GM21576 (cell line): ENCODE results near the gene VSIG10L2.

Experiments
- ATAC-seq: cut with Tn5 transposase; IDR thresholded peaks from one replicate; pipeline ENCODE4 v1.9.1; 2021; ENCODE audit warnings: mild to moderate bottlenecking, moderate library complexity; ENCODE audit not compliant: unreplicated experiment

VSIG10L2 gene

DNA sequence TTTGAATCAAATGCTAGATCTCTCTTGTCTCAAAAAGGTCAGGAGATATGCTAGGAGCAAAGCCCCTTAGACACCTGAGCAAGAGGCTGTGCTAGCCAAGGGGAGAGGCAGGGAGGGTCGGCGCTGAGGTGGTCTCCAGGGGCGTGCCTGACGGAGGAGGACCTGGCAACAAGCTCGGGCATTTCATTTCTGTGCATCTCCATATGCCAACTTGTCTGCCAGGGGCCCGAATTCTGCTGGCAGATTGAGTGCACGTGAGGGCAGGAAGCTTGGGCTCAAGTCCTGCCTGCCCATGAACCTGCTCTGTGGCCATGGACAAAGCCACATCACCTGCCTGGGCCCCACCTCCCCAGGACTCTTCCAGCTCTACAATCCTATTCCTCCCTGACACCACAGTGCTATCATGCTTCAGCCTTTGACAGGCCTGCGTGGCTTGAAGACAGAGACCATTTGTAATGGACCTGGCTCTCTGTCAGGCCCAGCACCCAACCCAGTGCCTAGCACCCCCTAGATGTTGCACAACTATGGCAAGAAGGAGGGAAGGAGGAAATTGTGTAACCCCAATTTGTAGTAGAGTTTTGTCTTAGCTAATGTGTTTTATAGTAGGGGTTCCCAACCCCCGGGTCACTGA, 16.3 kb upstream of the VSIG10L2 start:
- no peak for ATAC-seq

DNA sequence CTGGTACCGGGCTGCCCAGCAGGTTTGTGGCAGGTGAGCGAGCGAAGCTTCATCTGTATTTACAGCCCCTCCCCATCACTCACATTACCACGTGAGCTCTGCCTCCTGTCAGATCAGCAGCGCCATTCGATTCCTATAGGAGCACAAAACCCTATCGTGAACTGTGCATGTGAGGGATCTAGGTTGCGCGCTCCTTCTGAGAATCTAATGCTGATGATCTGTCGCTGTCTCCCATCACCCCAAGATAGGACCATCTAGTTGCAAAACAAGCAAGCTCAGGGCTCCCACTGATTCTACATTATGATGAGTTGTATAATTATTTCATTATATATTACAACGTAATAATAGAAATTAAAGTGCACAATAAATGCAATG, 15.8 kb upstream of the VSIG10L2 start:
- no peak for ATAC-seq

DNA sequence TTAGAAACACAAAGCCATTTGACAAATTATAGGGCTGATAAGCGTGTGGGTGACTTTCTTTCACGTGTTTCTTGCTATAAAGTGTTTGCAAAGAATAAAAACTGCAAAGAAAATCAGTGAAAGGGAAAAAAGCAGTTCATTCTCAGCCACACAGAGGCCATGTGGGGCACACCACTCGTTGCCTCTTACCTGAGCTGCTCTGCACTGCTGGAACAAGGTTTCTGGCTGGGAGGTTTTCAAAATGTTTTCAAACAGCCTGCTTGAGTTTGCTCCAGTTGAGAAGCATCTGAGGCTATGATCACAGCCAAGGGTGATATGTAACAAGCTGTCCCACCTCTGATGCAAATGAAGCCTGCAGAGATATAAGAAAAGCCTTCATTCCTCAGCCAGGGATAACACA, 14.7 kb upstream of the VSIG10L2 start:
- no peak for ATAC-seq

DNA sequence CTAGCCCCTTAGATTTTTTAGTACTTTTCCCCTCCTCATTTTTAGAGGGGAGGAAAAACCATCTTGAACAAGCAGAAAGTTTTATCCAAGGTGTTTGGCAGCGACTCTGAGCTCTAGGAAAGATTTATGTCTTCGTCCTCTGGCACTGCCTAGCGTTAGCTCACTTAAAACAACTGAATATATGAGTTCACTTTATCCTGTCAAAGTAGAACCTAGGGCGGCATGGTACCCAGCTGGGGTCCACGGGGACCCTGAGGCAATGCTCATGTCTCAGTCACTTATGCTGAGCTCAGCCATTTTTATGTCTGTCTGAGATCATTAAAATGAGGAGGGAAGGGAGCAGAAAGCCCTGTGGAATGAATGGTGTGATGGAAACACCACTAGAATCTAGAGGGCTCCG, 14.2 kb upstream of the VSIG10L2 start:
- no peak for ATAC-seq

DNA sequence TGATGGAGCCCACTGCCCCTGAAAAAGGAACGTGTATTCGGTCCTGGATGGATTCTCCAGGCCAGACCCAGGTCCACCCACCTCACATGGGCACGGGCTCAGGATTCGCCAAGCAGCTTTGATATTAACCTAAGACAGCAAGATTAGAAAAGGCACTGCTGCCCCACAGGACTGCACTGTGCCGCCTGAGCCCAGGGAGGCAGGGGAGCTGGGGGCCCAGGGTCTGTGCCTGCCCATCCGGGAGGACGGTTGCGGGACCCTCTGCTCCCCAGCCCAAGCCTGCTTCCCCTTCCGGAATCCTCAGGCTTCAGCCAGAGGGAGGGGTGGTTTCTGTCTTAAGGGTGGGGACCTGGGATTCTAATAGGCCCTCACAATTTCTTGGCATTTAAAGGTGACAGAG, 13.5 kb upstream of the VSIG10L2 start:
- ATAC-seq = no peak

DNA sequence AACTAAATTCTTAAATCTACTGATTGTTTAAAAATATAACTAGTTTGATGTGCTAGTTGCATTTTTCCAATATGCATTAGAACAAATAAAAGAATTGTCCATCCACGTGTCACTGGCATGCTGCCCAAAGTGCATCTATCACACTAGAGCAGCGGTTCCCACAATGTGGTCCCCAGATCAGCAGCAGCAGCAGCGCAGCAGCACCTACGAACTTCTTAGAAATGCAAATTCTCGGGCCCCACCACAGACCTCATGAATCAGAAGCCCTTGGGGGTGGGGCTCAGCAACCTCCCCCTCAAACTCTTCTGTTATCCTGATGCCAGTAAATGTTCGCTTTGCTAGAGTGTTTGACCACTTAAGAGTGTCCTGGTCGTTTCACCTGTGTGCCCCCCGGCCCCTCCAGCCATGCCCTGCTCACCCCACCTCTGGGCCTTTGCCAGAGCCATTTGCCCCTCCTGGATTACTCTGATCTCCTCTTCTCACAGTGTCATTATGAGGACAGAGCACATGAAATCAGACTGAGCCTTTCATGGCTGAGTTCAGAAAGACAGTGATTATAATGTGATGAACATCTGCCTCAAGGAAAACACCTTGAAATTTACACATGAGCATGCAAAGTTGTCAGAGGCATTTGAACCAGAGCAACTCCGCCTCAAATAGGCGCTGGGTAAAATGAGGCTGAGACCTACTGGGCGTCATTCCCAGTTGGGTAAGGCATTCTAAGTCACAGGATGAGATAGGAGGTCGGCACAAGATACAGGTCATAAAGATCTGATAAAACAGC, 12.6 kb upstream of the VSIG10L2 start:
- ATAC-seq = no peak

DNA sequence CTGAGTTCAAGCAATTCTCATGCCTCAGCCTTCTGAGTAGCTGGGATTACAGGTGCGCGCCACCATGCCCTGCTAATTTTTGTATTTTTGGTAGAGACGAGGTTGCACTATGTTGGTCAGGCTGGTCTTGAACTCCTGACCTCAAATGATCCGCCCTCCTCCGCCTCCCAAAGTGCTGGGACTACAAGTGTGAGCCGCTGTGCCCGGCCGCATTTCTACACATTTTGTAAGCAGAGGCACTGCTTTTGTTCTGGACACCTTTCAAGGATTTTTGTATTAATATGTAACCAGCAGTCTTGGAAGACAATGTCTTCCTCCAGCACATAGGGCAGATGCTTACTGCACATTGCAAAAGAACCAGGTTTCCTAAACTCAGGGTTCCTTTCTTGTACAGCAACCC, 11.4 kb upstream of the VSIG10L2 start:
- ATAC-seq = no peak

DNA sequence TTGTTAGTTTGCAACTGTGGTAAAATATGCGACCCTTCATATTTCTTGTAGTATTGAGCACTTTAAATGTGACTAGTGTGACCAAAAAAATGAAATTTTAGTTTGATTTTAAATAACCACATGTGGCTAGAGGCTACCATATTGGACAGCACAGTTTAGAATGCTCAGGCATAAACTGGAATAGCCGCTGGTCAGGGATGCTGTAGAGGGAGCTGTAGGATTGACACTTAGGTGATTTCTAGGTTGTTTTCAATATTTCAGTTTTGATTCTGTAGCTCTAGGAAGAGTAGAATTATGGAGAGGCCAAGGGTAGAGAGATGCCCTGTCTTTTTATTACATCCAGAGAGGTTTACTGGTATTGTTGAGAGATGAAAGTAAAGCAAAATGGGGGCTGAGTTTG, 10.8 kb upstream of the VSIG10L2 start:
- no peak for ATAC-seq

DNA sequence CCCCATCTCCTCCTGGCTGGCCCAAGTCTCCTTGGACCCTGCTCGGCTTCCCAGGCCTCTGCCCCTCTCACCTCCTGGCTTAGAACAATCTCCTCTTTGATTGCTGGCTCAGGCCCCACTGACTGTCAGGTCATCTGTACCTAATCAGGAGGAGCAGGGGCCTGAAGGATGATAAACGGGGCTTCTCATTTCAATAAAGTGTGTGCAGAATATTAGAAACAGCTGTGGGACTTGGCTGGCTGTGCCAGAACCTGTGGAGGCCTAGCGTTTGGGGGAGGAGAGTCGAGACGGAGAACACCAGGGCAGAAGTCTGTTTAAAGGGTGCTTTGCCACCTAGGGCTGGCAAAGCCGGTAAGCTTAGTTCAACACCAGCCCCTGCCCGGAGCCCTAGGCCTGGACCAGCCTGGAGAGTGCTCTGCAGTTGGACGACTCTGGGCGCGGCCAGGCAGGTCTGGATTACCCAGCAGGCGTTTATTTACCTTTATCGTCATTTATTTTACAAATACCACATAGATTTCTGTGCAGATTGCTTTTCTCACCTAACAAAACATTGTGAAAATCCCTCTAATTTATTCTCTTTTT, 10.1 kb upstream of the VSIG10L2 start:
- ATAC-seq = no peak

DNA sequence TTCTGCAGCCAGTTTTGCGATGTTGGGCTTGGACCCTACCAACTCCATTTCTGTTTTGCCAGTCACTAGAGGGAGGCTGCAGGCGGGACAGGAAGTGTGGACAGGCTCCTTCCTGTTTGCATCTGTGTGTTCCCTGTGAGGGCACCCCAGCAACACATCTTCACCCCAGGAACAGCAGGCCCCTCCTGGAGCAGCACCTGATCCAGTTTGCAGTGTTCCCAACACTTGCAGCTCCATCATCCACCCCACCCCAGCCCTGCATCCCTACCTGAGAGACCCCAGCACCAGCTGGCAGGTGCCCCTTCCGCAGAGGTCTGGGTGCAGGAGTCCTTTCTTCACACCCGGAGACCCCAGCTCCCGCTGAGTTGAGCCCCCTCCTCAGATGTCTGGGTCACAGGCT, 7.4 kb upstream of the VSIG10L2 start:
- no peak for ATAC-seq

DNA sequence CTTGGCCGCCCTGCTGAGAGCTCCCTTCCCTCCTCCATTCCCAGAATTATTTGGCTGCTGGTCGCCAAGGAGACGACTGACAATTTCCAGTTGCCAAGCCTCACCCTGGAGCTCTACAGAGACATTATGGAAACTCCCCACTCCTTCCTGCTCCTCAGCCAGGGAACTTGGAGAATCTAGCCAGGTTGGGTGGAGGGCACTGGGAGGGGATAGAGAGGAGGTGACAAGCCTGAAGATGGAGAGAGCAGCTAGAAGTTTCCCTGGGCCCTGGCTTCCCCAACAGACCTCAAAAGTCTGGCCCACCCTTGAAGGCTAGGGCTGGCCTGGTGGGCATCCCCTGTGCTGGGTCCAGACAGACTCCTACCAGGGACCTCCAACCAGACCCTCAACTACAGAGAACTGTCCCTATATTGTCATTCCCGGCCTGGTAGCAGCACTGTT, 6.7 kb upstream of the VSIG10L2 start:
- no peak for ATAC-seq

DNA sequence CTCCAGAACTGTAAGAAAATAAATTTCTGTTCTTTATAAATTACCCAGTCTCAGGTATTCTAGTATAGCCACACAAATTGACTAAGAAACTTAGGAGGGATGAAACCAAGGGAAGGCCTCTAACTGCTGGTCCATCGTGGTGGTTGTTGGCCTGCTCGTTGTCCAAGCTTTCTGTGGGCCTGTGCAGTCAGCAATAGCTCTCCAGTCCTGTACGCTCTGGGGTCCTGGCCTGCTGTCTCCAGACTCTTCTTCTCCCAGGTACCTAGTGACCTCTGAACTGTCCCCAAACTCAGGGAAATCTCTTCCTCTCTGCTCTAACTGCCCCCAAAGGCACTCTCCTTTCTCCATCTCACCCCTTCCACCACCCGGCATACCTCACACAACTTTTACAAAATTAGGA, 5.7 kb upstream of the VSIG10L2 start:
- no peak for ATAC-seq

DNA sequence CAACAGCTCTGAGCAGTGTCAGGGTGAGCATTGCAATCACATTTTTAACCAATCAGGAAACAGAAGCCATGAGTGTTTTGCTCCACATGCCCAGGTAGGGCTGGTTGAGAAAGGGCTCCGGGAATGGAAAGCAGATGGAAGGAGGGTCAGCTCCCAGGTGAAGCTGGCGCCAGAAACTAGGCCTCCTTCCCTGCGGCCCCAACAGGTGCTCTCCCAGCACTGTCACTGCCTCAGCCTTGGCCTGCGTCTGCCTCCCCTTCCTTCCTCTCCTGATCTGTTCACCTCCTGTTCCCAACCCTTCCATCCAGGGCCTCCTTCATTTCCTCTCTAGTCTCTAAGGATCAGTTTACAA, 4.6 kb upstream of the VSIG10L2 start:
- ATAC-seq = no peak

DNA sequence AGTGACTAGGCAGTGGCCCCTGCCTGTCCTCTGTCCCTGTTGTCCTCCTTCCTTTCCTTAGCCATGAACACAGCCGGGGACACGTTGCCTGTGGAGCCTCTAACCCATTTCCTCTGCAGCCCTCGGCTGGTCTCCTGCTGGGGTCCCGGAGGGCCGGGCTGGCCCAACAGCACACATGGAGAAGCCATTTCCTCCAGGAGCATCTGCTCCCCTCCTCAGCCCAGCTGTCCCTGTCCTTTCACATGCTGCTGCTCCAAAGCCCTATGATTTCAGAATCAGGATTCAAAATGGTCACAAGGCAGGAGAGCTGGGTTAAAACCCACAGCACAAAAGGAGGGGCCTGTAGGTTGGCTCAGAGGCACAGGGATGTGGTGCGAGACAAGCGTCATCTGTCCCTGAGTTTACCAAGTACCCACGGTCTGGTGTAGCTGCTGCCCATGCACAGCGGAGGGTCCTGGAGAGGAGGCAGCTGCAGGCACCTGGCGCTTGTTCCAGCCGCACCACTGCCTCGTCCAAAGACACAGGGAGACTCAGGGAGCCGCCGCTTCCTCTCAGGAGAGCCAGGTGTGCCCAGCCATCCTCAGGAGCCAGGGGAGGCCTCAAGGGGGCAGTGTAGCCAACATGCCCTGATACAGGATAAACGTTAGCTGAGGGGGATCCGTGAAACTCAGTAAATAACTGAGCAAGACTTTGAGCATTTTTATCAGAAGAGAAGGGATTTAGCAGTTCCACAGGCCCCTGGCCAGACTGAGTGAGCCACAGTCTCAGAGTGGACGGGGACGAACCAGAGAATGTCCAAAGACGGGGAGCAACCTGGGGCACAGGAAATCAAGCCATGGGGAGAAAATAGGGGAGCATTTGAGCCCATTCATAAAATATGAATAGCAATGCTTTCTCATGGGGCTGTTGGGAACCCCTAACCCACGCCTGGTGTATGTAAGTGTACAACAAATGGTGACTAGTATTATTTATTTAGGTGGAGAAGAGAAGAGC, 3.9 kb upstream of the VSIG10L2 start:
- no peak for ATAC-seq

DNA sequence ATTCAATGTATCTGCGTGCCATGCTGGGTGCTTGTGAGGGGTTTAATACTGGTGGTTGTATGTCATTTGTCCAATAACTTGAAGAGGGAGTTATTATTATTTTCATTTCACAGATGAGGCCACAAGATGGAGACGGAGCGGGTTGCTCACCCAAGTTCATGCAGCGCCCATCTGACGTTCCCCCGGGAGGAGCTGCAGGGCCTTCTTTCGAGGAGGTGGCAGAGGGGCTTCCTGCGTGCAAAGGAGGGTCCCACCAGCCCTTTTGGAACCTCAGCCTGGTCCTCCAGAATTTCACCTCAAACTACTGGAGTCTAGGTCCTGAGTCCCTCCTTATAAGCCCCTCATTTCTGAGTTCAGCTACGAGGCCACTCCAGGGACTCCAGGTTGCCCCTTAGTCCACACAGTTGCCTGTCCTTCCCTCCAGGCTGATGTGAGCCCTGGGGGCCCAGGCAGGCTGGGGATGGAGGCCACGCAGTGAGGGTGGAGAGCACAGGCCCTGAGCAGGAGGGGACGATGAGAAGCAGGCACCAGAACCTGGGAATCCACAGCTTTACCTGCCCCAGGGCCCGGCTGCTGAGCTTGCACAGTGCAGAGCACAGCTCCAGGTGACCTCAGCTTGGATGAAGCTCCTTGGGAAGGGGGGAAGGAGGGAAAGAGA, 2.9 kb upstream of the VSIG10L2 start:
- no peak for ATAC-seq

DNA sequence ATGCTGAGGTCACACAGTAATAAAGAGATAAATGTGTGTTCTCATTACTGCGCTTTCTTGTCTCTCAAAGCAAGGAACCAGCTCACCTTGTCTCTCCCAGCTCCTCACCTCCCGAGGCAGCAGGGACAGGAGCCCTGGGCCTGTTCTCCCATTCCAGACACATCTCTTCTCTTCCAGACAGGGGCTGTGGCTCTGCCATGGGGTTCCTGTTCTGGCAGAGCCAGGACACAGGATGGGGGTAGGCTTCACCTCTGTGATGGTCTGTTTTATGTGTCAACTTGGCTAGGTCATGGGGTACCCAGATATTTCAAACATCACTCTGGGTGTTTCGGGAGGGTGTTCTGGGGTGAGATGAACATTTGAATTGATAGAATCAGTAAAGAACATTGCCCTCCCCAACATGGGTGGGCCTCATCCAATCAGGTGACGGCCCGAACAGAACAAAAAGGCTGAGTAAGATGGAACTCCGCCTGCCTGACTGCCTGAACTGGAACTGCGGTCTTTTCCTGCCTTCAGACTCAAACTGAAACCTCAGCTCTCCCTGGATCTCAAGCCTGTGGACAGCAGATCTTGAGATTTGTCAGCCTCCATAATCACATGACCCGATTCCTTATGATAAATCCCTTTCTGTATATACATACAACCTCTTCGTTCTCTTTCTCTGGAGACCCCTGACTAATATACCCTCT, 2.0 kb upstream of the VSIG10L2 start:
- ATAC-seq = no peak

DNA sequence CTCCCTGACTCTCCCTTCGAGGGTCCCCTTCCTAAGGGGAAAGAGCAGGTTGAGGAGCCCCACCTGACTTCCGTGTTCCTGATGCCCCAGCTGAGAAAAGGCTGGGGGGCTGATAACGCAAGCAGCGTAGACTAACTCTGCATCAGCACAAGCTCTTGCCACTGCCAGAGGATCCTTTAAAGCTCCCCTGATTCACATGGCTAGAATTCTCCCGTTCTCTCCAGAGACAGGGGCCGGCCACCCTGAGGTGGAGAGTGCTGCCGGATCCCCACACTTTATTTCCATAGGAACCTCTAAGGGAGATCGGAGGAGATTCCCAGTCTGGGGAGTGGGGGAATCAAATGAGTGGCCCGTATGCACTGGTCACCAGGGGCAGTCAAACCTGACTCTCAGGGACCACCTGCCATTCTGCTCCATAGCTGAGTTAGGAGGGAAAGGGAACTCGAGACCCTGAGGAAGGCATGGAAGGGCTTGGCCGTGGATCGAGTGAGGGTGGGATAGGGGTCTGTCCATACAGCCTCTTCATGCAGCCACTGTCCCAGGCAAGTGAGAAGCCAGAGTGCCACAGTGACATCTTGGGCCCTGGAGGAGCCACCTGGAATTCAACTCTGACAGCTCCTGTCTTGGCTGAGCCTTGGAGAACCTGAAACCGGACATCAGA, 1.4 kb upstream of the VSIG10L2 start:
- ATAC-seq = no peak

DNA sequence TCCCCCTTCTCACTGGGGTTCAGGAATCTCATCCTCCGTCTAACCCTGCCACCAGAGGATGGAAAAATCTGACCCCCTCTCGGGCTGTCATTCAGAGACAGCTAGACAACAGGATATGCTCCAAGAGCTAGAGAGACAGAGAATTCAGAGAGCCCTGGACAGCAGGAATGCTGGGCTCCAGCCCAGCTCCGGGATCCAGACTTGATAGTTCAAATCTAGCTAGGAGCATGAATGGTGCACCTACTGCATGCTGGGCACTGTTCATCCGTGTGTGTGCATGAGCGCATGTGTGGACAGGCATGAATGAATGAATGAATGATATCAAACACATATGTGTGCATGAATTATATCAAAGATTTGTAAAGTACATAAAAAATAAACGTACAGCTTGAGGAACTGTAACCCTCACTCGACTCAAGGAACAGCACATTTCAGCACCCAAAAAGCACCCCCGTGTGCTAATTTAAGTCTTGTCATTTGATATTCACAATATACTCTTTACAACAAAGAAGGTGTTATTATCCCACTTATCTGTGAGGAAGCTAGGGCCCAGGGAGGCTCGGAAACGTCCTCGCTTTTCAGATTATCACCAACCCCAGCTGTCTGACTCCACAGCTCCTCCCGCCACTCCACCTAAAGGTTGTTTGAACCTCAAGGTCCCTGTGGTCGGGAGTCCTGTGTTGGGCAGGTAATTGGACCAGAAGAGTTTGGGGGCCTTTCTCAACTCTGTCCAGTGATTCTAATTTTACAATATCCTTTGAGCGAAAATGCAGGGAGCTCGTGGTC, 640 bp upstream of the VSIG10L2 start:
- ATAC-seq = no peak
